Right lung (tissue), 5 donors: ENCODE results near the gene VSIG10. TPM values are rescaled to one million over a fixed set of nuclear protein-coding genes. Genes with fewer than 3 reads are reported as not detected.
"Not testable (repeated sequence)": the region's sequence is repeated elsewhere in the genome, so short reads cannot be mapped to it uniquely, and the experiment has no call there.

Experiments used
- DNase-seq, 2 donors: peaks; one replicate each; pipeline ENCODE4 v3.0.0-alpha.2; 2013
- polyA plus RNA-seq, 5 donors: library from polyadenylated mRNA; unstranded; fragments of 120-200 nt; gene quantifications; one replicate each; pipeline versions ENCODE4 v1.2.1 to v1.2.3, GENCODE V29; 2013; ENCODE audit warnings: inconsistent platforms in 1 of 5, low replicate concordance in 1 of 5; ENCODE audit not compliant: insufficient read length in 5 of 5, insufficient read depth in 1 of 5

Gene VSIG10
- polyA plus RNA-seq, 5 donors: 28.0 to 39.8 (median 37.9) TPM

GRCh38 chr12:118119449-118119879 lies 15.7 kb upstream of the VSIG10 start:
- DNase-seq: no peak

DNA sequence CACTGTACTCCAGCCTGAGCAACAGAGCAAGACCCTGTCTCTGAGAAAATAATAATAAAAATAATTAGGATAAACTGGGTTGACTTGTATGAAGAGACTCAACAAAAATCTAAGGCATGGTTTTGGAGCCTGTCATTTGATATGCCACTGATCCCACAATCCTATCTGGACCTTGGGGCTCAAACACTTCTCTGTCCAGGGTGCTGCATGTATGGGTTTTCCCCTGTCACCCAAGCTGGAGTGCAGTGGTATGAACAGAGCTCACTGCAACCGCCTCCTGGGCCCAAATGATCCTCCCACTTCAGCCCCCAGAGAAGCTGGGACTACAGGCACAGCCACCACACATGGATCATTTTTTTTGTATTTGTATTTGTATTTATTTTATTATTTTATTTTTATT lies 5.3 kb upstream of the VSIG10 start:
- no peak for DNase-seq

DNA sequence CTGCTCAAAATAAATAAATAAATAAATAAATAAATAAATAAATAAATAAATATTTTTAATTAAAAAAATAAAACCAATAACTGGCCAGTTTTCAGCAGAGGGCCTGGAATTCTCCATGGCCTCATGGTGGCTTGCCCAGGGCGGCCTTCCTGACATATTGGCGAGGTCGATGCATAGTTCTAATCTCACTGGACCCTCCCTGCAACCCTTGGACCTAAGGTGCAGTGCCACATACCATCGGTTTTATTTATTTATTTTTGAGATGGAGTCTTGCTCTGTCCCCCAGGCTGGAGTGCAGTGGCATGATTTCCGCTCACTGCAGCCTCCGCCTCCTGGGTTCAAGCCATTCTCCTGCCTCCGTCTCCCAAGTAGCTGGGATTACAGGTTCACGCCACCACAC lies 3.9 kb upstream of the VSIG10 start:
- no peak for DNase-seq

DNA sequence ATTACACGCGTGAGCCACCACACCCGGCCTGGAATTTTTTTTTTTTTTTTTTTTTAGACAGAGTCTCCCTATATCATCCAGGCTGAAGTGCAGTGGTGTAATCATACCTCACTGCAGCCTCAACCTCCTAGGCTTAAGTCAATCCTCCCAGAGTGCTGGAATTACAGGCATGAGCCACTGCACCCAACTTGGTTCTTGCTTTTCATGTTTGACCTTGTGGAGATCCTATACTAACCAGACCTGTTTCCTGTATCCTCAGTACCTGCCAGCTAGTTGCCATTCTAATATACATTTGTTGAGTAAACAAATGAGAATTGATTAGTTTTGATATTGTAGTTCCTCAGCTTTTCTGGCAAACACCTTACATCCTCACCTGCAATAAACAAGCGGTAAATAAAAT lies 3.2 kb upstream of the VSIG10 start:
- no peak for DNase-seq

DNA sequence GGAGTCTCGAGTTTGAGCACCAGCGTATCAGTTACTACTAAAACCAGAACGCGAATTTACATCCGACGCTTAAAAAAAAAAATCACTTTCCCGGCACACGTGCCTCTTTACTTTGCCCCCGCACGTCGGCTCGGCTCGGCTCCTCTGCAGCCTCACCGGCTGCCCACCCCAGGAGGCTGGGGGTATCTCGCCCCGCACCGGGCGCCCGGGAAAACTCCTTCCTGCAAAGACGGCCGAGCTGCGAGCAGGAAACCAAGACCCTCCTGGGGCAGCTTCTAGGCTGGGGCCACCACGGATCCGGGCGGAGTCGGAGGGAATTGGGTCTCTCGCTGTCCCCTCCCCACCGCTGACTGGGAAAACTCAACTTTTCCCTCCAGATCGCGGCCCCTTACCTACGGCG lies 610 bp downstream of the VSIG10 start:
- DNase-seq: peak; percentile 18 to 40

- no peak for DNase-seq
Measured at GRCh38 chr12:118102609-118103008, 1.2 kb downstream of the VSIG10 start.

- DNase-seq: no peak
Measured at GRCh38 chr12:118102070-118102469, 1.7 kb downstream of the VSIG10 start.

- DNase-seq: no peak
Measured at GRCh38 chr12:118101051-118101450, 2.8 kb downstream of the VSIG10 start.

DNA sequence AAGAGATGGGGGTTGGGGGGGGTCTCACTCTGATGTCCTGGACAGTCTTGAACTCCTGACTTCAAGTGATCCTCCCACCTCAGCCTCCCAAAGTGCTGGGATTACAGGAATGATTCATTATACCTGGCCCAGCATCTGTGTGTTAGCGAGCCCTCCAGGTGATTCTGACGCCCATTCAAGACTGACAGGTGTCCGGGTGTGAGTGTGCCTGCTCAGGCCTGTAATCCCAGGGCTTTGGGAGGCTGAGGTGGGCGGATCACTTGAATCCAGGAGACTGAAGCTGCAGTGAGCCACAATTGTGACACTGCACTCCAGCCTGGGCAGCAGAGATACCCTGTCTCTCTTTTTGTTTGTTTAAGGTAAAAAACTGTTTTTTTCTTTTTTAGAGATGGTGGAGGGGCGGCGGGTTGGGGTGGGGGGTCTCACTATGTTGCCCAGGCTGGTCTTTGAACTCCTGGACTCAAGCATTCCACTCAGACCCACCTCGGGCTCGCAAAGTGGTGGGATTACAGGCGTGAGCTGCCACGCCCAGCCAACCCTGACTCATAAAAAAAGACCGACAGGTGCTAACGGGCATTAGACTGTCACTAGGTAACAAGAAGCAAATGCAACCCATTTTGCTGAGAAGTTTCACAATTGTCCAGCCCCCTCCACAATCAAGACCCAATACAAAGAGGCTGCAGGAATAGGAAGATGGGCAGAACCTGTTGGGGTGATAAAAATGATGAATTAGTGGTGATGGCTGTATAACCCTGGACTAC lies 4.7 kb downstream of the VSIG10 start:
- DNase-seq: no peak

DNA sequence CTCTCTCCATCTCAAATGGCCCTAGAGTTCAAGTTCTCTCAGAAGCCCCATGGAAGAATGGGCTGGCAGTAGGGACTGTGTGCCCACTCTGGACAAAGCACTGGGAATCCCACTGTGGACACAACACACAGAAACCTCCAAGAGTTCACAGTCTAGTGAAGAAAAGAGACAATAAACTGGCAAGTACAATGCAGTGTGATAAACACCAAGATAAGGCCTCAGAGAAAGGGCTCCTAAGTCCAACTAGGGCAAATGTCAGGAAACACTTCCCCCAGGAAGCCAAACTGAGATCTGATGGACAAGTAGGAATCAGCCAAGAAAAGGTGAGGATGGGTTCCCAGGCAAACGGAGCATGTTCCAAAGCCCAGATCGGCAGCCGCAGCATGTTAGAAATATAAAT lies 5.4 kb downstream of the VSIG10 start:
- DNase-seq: no peak

DNA sequence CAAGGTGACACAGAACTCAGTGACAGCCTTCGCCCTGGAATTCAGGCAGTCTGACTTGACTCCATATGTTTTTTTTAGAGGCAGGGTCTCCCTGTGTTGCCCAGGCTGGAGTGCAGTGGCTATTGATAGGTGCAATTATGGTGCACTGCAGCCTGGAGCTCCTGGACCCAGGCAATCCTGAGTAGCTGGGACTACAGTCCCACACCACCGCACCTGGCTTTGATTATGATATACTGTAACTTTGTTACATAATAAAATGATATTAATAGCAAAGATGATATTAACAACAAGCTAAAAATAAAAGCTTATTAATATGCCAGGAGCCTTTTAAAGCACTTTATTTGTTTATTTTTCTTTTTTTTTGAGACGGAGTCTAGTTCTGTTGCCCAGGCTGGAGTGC lies 9.8 kb downstream of the VSIG10 start:
- DNase-seq: no peak

GRCh38 chr12:118089782-118090181 lies 14.0 kb downstream of the VSIG10 start:
- DNase-seq: no peak

DNA sequence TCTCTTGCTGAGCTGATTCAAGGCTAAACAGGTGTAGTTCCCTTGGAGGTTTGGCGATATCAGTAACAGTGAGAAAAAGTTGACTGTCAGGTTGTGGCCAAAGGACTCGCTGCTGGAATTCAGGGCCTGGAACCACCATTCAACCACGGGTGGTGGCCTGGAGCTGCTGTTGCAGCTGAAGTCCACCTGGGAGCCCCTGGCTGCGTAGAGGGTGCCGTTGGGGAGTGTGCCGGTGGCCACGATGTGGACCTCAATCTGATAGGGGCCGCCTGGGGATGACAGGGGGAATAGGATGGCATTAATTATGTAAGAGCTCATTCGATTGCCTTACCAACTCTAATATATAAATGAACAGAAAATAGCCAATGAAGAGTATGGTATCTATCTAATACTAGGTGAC lies 21.6 kb downstream of the VSIG10 start:
- DNase-seq: no peak

GRCh38 chr12:118081521-118081920 lies 22.3 kb downstream of the VSIG10 start:
- not testable (repeated sequence) for DNase-seq

- no peak for DNase-seq
Measured at GRCh38 chr12:118073768-118074167, 30.0 kb downstream of the VSIG10 start.

DNA sequence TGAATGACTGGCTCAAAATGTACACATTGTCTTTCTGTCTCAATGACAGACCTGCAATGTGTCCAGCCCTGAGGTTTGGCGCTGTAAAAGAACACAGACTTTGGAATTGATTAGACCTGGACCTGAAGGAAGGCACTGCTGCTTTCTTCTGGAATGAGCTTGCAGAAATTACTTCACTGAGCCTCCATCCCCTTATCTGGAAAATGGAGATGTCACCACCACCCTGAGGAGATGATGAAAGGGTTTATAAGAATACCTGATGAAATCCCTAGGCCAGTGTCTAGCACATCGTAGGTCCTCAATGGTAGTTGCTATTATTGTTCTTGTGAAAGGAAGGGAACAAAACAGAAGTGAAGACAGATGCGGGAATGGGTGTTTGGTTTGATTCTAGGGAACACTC lies 33.2 kb downstream of the VSIG10 start:
- no peak for DNase-seq

- no peak for DNase-seq
Measured at GRCh38 chr12:118068445-118068844, 35.4 kb downstream of the VSIG10 start.

DNA sequence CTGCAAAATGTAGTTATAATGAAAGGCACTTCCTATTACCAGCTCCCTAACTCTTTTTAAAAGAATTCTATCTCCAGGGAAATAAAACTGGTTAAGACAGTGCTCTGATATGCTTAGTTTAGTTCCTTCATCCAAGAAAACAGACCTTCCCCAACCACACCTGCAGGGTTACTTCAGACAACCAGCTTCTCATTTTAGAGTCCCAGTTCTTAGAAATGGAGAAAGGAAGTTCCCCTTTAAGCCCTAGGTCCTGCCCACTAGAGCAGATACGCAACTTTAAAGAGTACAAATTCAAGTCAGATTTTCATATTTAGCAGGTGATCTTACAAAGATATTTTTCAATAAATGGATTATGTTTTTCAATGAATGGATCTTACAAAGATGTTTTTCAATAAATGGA lies 38.4 kb downstream of the VSIG10 start:
- DNase-seq: no peak

DNA sequence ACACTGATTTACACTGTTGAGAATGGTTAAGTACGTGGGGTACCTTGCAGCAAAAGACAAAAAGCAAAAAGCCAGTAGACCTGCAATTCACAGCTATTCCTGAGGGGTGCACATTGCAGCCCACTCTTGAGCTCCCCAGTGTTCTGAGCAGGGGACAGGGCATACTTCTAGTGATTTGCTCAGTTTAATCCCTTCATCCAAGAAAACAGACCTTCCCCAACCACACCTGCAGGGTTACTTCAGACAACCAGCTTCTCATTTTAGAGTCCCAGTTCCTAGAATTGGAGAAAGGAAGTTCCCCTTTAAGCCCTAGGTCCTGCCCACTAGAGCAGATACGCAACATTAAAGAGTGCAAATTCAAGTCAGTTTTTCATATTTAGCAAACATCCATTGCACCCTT lies 39.2 kb downstream of the VSIG10 start:
- no peak for DNase-seq

- peak in 1 of 2 donors; percentile 41 for DNase-seq
Measured at GRCh38 chr12:118063576-118064391, 40.0 kb downstream of the VSIG10 start.

DNA sequence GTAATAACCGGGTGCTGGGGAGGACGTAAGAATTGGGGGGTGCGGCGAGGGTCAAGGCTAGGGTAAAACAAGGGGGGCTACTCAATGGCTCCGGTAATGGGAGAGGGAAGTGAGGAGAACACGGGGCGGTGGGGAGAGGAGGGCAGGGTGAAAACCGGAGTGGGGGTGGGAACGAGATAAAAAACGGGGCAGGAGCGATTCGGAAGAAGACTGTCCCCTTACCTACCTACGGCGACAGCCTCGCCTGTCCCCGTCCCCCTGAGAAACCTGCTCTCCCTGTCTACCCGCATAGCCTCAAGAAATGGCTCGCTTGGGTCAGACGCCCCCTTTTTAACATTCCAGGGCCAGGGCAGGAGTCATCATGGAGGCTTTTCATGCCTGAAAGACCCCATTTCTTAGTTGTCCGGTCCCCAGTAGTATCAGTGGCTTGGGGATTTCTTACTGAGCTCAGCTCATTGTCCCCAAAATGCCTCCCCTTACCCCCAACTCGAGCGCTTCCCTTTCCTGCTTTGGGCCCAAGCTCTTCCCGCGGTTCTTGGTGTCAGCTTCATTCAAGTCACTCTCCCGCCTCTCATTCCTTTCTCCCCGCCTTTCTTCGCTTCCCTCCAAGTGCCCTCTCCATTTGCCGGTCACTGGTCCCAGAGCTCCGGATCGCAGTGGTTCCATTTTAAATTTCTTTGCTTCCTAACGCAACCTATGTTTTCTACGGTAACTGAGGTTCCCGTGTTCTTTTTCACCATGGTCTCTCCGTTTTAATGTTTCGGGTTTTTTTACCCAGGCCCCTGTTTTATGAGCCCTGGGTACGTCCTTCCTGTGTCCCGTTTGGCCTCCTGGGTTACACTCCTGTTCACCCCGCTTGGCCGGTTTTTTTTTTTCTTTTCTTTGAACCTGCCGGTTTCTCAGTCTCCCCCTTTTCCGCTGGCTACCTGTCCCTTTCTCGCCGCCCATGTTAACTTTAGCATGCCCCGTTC lies 41.7 kb downstream of the VSIG10 start:
- DNase-seq: peak; percentile 61 to 65
